Epithelial cell of esophagus (primary cell): ENCODE data around the gene TNC.
A peak's percentile ranks its signal among the peaks of the same experiment; 100 is the strongest.

ENCODE experiments used
- DNase-seq: peaks from one replicate; pipeline ENCODE4 v3.0.0; 2010; ENCODE audit warnings: low read depth
- H3K4me3 ChIP-seq: 2 replicates; pipeline ENCODE4 v1.5.1; 2011; ENCODE audit warnings: mild to moderate bottlenecking, low read length, control low read depth
- TF ChIP-seq, protein P1 (sequence below): IDR thresholded peaks from 2 replicates; pipeline ENCODE4 v1.5.1; 2011; ENCODE audit warnings: low read depth, mild to moderate bottlenecking, low read length, control low read depth, inconsistent platforms; ENCODE audit not compliant: insufficient read depth; ENCODE audit errors: missing control alignments

Gene TNC

GRCh38 chr9:115158661-115159481 is 40.9 kb upstream of the TNC start:
- TF ChIP-seq, protein P1, sequence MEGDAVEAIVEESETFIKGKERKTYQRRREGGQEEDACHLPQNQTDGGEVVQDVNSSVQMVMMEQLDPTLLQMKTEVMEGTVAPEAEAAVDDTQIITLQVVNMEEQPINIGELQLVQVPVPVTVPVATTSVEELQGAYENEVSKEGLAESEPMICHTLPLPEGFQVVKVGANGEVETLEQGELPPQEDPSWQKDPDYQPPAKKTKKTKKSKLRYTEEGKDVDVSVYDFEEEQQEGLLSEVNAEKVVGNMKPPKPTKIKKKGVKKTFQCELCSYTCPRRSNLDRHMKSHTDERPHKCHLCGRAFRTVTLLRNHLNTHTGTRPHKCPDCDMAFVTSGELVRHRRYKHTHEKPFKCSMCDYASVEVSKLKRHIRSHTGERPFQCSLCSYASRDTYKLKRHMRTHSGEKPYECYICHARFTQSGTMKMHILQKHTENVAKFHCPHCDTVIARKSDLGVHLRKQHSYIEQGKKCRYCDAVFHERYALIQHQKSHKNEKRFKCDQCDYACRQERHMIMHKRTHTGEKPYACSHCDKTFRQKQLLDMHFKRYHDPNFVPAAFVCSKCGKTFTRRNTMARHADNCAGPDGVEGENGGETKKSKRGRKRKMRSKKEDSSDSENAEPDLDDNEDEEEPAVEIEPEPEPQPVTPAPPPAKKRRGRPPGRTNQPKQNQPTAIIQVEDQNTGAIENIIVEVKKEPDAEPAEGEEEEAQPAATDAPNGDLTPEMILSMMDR = no peak
- DNase-seq = peak; percentile 62
- no peak overlapping the region for H3K4me3 ChIP-seq

GRCh38 chr9:115157245-115157674 is 39.3 kb upstream of the TNC start:
- no peak overlapping the region for H3K4me3 ChIP-seq
- peak; percentile 87 for DNase-seq
- TF ChIP-seq, protein P1 = no peak

GRCh38 chr9:115155037-115155436 is 37.1 kb upstream of the TNC start:
- TF ChIP-seq, protein P1 = no peak
- DNase-seq = no peak
- no peak overlapping the region for H3K4me3 ChIP-seq

GRCh38 chr9:115154617-115155016 is 36.7 kb upstream of the TNC start:
- no peak for DNase-seq
- H3K4me3 ChIP-seq = no peak overlapping the region
- TF ChIP-seq, protein P1 = no peak

DNA sequence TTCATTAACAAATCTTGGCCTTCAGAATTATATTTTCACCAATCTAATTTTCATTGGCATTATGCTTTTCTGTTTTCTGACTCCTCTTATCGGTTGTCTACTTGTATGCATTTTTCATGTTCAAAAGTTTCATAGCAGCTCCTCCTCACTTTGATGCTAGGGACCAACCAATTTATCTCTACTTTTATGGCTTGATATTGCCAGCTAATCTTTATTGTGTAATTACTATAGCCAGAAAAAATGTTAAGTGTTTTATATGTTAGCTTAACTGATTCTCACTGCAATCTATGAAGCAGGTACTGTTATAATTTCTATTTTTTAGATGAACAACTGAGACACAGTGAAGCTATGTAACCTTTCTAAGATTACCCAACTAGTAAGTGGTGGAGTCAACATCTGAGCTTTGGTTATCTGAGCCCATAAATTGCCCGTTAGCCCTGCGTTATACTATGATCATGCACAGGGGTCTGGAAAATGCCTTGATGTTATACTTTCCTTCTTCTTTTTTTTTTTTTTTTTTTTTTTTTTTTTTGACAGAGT is 34.4 kb upstream of the TNC start:
- no peak for DNase-seq
- TF ChIP-seq, protein P1 = no peak
- no peak overlapping the region for H3K4me3 ChIP-seq

- no peak for DNase-seq
- TF ChIP-seq, protein P1 = no peak
These were observed 30.8 kb upstream of the TNC start for GRCh38 chr9:115148721-115149120.

More at GRCh38 chr9:115148721-115149120, 30.8 kb upstream of the TNC start:
- no peak overlapping the region for H3K4me3 ChIP-seq
